Kidney (tissue), 14 donors: ENCODE results near the gene MOGAT3. TPM values are rescaled to one million over a fixed set of nuclear protein-coding genes. Genes with fewer than 3 reads are reported as not detected.

Experiments used
- DNase-seq, 5 donors: peaks; one replicate each; pipeline ENCODE4 v3.0.0-alpha.2; 2013 to 2020
- FAIRE-seq: peaks from 2 replicates; lab custom pipeline; 2012; peaks lifted over from hg19 to GRCh38; lab: Jason Lieb, UNC
- H3K27ac ChIP-seq, 2 donors: one replicate each; pipeline ENCODE4 v1.7.0; 2013; ENCODE audit warnings: low read depth in 2 of 2, low read length in 2 of 2, inconsistent platforms in 1 of 2
- H3K27me3 ChIP-seq: one replicate; pipeline ENCODE4 v1.7.1; 2013; ENCODE audit warnings: low read length, inconsistent platforms; ENCODE audit not compliant: control insufficient read depth, insufficient read depth
- H3K36me3 ChIP-seq, 3 donors: one replicate each; pipeline versions ENCODE4 v1.7.0 to v1.7.1; 2013; ENCODE audit warnings: low read length in 3 of 3, control low read depth in 1 of 3, inconsistent platforms in 1 of 3; ENCODE audit not compliant: insufficient read depth in 3 of 3, control insufficient read depth in 2 of 3
- H3K4me1 ChIP-seq, 3 donors: one replicate each; pipeline versions ENCODE4 v1.7.0 to v1.7.1; 2013; ENCODE audit warnings: low read length in 3 of 3, inconsistent platforms in 1 of 3, low read depth in 1 of 3; ENCODE audit not compliant: control insufficient read depth in 2 of 3, insufficient read depth in 2 of 3
- H3K4me3 ChIP-seq, 3 donors: one replicate each; pipeline versions ENCODE4 v1.7.0 to v1.8.1; 2013; ENCODE audit warnings: low read length in 3 of 3, control low read depth in 1 of 3, inconsistent platforms in 1 of 3
- H3K9ac ChIP-seq, 3 donors: one replicate each; pipeline versions ENCODE4 v1.7.0 to v1.7.1; 2013; ENCODE audit warnings: low read length in 3 of 3, control low read depth in 1 of 3, inconsistent platforms in 1 of 3
- H3K9me3 ChIP-seq, 3 donors: one replicate each; pipeline versions ENCODE4 v1.7.0 to v1.7.1; 2013; ENCODE audit warnings: low read length in 3 of 3, control low read depth in 1 of 3, inconsistent platforms in 1 of 3; ENCODE audit not compliant: control insufficient read depth in 2 of 3, insufficient read depth in 1 of 3
- intact Hi-C: fragments of 100-400 bp; cut with DNase I; formaldehyde crosslinking; loops from one replicate; pipeline ENCODE4 v1.11.1; 2022
- polyA plus RNA-seq: library from polyadenylated mRNA; stranded (reverse); fragments of 350-450 nt; fragmentation: Illumina TruSeq; extraction: RNeasy Lipid Tissue Mini Kit (QIAGEN cat#74804); gene quantifications from one replicate; pipeline ENCODE4 v1.2.3, GENCODE V29; 2014; ENCODE audit warnings: low read depth, low replicate concordance; ENCODE audit not compliant: insufficient read depth
- total RNA-seq: library from RNA; stranded (reverse); fragmentation: NEBNext Ultra II Directional; extraction: Animal tissue kit (Norgen Biotek cat#: 25700); gene quantifications from one replicate; pipeline ENCODE4 v1.2.1, GENCODE V29; 2021
- TF ChIP-seq, protein P1 (sequence below): IDR thresholded peaks from 3 replicates; pipeline ENCODE4 v1.5.1; 2012; ENCODE audit warnings: mild to moderate bottlenecking, moderate library complexity, borderline replicate concordance; ENCODE audit not compliant: insufficient read depth; ENCODE audit errors: extremely low read depth
- donor health status: control.
- donor health status: control.
- donor health status: control.
- donor health status: control.
- donor health status: control.
- donor health status: DM: yes; HTN: yes; CAD: no.
- donor health status: Normal renal cell carcinoma (clear cell type).

Gene MOGAT3
- total and polyA plus RNA-seq, 2 donors from 2014 or later, result 0.25 to 0.37 TPM

DNA sequence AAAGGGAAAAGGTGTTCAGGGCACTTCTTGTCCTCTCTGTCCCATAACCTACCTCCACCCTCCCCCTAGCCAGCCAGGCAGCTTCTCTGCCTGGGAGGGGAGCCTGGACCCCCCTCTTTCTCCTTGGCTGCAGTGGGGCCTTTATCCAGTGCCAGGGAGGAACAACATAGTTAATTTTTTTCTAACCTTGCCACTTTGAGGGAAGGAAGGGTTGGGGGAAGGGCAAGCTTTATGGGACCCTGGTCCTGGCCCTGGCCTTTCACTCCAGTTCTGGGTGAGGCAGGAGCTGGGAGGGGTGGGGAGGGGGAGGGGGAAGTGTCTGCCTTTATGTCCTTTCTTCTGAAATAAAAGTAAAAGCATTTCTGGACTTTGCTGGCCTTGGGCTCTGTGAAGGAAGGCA lies 39.9 kb downstream of the MOGAT3 start:
- FAIRE-seq (no peak), DNase-seq (peak in 2 of 5 donors; percentile 34 to 54)
- intact Hi-C loops, result no loop called here
- Histone ChIP-seq H3K9me3 (no peaks in the 10 kb centered on the region), H3K4me1 (peaks cover 0 to 32% (median 5%) of the 10 kb centered on the region in 3 donors), H3K27ac (no peak overlapping the region), H3K4me3 (no peak overlapping the region), H3K27me3 (peaks cover 12% of the 10 kb centered on the region), H3K9ac (no peak overlapping the region), H3K36me3 (peaks cover 0 to 4% (median 3%) of the 10 kb centered on the region in 3 donors)
- TF ChIP-seq, protein P1, sequence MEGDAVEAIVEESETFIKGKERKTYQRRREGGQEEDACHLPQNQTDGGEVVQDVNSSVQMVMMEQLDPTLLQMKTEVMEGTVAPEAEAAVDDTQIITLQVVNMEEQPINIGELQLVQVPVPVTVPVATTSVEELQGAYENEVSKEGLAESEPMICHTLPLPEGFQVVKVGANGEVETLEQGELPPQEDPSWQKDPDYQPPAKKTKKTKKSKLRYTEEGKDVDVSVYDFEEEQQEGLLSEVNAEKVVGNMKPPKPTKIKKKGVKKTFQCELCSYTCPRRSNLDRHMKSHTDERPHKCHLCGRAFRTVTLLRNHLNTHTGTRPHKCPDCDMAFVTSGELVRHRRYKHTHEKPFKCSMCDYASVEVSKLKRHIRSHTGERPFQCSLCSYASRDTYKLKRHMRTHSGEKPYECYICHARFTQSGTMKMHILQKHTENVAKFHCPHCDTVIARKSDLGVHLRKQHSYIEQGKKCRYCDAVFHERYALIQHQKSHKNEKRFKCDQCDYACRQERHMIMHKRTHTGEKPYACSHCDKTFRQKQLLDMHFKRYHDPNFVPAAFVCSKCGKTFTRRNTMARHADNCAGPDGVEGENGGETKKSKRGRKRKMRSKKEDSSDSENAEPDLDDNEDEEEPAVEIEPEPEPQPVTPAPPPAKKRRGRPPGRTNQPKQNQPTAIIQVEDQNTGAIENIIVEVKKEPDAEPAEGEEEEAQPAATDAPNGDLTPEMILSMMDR, result no peak

GRCh38 chr7:101159696-101160674 lies 40.9 kb downstream of the MOGAT3 start:
- Histone ChIP-seq H3K36me3 (peaks cover 0 to 4% (median 3%) of the 10 kb centered on the region in 3 donors), H3K27me3 (peaks cover 5% of the 10 kb centered on the region), H3K9me3 (no peaks in the 10 kb centered on the region), H3K9ac (no peak overlapping the region), H3K4me3 (no peak overlapping the region), H3K27ac (peak overlapping the region in 1 of 2 donors; percentile 70), H3K4me1 (peaks cover 0 to 32% (median 9%) of the 10 kb centered on the region in 3 donors)
- DNase-seq (no peak), FAIRE-seq (no peak)
- TF ChIP-seq, protein P1, result no peak
- intact Hi-C loops, result no loop called here

GRCh38 chr7:101156866-101157589 lies 43.8 kb downstream of the MOGAT3 start:
- DNase-seq (no peak), FAIRE-seq (no peak)
- peaks cover 0 to 4% (median 3%) of the 10 kb centered on the region in 3 donors for H3K36me3 ChIP-seq
- intact Hi-C loops, result no loop called here
- H3K4me3 ChIP-seq, result no peak overlapping the region
- TF ChIP-seq, protein P1, result no peak
- no peaks in the 10 kb centered on the region for H3K9me3 ChIP-seq
- no peaks in the 10 kb centered on the region for H3K27me3 ChIP-seq
- no peak overlapping the region for H3K9ac ChIP-seq
- peaks cover 0 to 16% (median 5%) of the 10 kb centered on the region in 3 donors for H3K4me1 ChIP-seq
- H3K27ac ChIP-seq, result no peak overlapping the region
